GM12878 (cell line): Measurements from ENCODE around the gene ADAMTS6. TPM values are rescaled to one million over a fixed set of nuclear protein-coding genes. Genes with fewer than 3 reads are reported as not detected.

ENCODE experiments used
- ATAC-seq: fragments of 200-7000 bp; cut with Tn5 transposase; 3 replicates; pipeline ENCODE4 v1.9.1; 2020; ENCODE audit warnings: mild to moderate bottlenecking, moderate library complexity
- BruUV-seq: library from RNA; stranded (reverse); fragments of 400-500 nt; replicated peaks from 2 replicates; lab custom pipeline; 2021; lab: Mats Ljungman, UMichigan
- CTCF ChIA-PET: fragments of 300-600 bp; sonication (Branson Sonifier 250); formaldehyde crosslinking; extraction: SDS; loops from one replicate; lab custom pipeline; 2021; ENCODE audit warnings: inconsistent platforms; lab: Yijun Ruan, JAX
- POLR2A ChIA-PET: fragments of 350-600 bp; formaldehyde crosslinking; extraction: SDS; loops from one replicate; lab custom pipeline; 2021; ENCODE audit warnings: inconsistent platforms; lab: Charles Lee
- RAD21 ChIA-PET: fragments of 300-600 bp; sonication (Branson Sonifier 250); formaldehyde crosslinking; loops from one replicate; lab custom pipeline; 2023; ENCODE audit warnings: antibody characterized with exemption; ENCODE audit not compliant: unreplicated experiment; lab: Charles Lee
- SMC1A ChIA-PET: fragments of 300-600 bp; sonication (Branson Sonifier 250); formaldehyde crosslinking; loops from one replicate; lab custom pipeline; 2023; ENCODE audit not compliant: unreplicated experiment, uncharacterized antibody; lab: Charles Lee
- DNase-seq: peaks from one replicate; pipeline ENCODE4 v3.0.0-alpha.2; 2011; ENCODE audit warnings: low read depth, low spot score
- FAIRE-seq: peaks from 3 replicates; lab custom pipeline; 2011; peaks lifted over from hg19 to GRCh38; lab: Jason Lieb, UNC
- H2AFZ ChIP-seq: 2 replicates; pipeline ENCODE4 v1.6.0; 2011; ENCODE audit warnings: low read depth, low read length, control low read depth; ENCODE audit not compliant: control insufficient read depth
- H3K27ac ChIP-seq: 2 replicates; pipeline ENCODE4 v1.5.1; 2011; ENCODE audit warnings: control low read depth; ENCODE audit not compliant: control insufficient read depth, insufficient read depth
- H3K27me3 ChIP-seq, 2 experiments: replicated peaks in 1 of 2; 2 replicates each; pipeline versions ENCODE4 v1.6.0 to v1.6.1; 2011; ENCODE audit warnings: low read length in 1 of 2; ENCODE audit not compliant: control insufficient read depth in 2 of 2, insufficient read depth in 2 of 2
- H3K36me3 ChIP-seq, 2 experiments: 2 replicates each; pipeline ENCODE4 v1.5.1; 2011; ENCODE audit warnings: low read length in 1 of 2; ENCODE audit not compliant: control insufficient read depth in 2 of 2, insufficient read depth in 2 of 2
- H3K4me1 ChIP-seq: 2 replicates; pipeline ENCODE4 v1.6.1; 2011; ENCODE audit warnings: mild to moderate bottlenecking, low read length, moderate library complexity, mixed read lengths; ENCODE audit not compliant: control insufficient read depth, insufficient read depth
- H3K4me2 ChIP-seq: 2 replicates; pipeline ENCODE4 v1.6.0; 2011; ENCODE audit warnings: control low read depth; ENCODE audit not compliant: control insufficient read depth, insufficient read depth
- H3K4me3 ChIP-seq: fragments of 200-600 bp; sonication (generic); 2 replicates; pipeline ENCODE4 v1.5.1; 2016
- H3K79me2 ChIP-seq: 2 replicates; pipeline ENCODE4 v1.6.0; 2011; ENCODE audit warnings: low read length; ENCODE audit not compliant: control insufficient read depth, insufficient read depth
- H3K9ac ChIP-seq: 2 replicates; pipeline ENCODE4 v1.8.0; 2011; ENCODE audit warnings: low read length, control low read depth, mixed read lengths; ENCODE audit not compliant: control insufficient read depth, insufficient read depth
- H3K9me3 ChIP-seq: replicated peaks from 3 replicates; pipeline ENCODE4 v1.5.1; 2011; ENCODE audit warnings: mild to moderate bottlenecking, low read length; ENCODE audit not compliant: control insufficient read depth, insufficient read depth
- H4K20me1 ChIP-seq: 2 replicates; pipeline ENCODE4 v1.6.0; 2011; ENCODE audit not compliant: control insufficient read depth, insufficient read depth
- EGR1 ChIP-seq, 2 experiments: IDR thresholded peaks; 1 replicate in 1 of 2; 2 replicates in 1 of 2; pipeline ENCODE4 v1.6.1; 2011 to 2012; ENCODE audit warnings: low read depth in 2 of 2, low read length in 2 of 2, borderline replicate concordance in 1 of 2, mild to moderate bottlenecking in 1 of 2, moderate library complexity in 1 of 2
- GATAD2B ChIP-seq: fragments of 450-650 bp; conservative IDR thresholded peaks from 2 replicates; pipeline ENCODE4 v1.6.1; 2017; ENCODE audit warnings: low read depth, mild to moderate bottlenecking, moderate library complexity
- IKZF2 ChIP-seq, 2 experiments: fragments of 450-650 bp; IDR thresholded peaks; 2 replicates each; pipeline ENCODE4 v1.6.1; 2017; ENCODE audit warnings: mild to moderate bottlenecking in 2 of 2, moderate library complexity in 2 of 2
- LARP7 ChIP-seq: fragments of 450-650 bp; IDR thresholded peaks from 2 replicates; pipeline ENCODE4 v1.6.1; 2017; ENCODE audit warnings: mild to moderate bottlenecking
- NR2F1 ChIP-seq: fragments of 450-650 bp; conservative IDR thresholded peaks from 2 replicates; pipeline ENCODE4 v1.6.1; 2017; ENCODE audit warnings: mild to moderate bottlenecking
- POU2F2 ChIP-seq: IDR thresholded peaks from 3 replicates; pipeline ENCODE4 v1.6.1; 2011; ENCODE audit warnings: low read depth, mild to moderate bottlenecking, low read length, borderline replicate concordance
- WGBS: methylation state at CpG from one replicate; pipeline ENCODE4 v1.1.6; 2016; ENCODE audit warnings: low lambda C conversion rate; ENCODE audit not compliant: insufficient replicate concordance, insufficient coverage; ENCODE audit errors: missing lambda C conversion rate; 5-methylcytosine and 5-hydroxymethylcytosine counted together
- in situ Hi-C: fragments of 300-500 bp; cut with MboI; formaldehyde crosslinking; loops from 9 replicates; pipeline ENCODE4 v1.14.3; 2018; ENCODE audit warnings: mixed read lengths
- intact Hi-C: fragments of 100-400 bp; cut with micrococcal nuclease; formaldehyde crosslinking; loops from one replicate; pipeline ENCODE4 v1.14.2; 2022; ENCODE audit not compliant: unreplicated experiment
- polyA plus RNA-seq, 11 experiments: library from polyadenylated mRNA; depleted of rRNA in 4 of 11; unstranded in 6 of 11; stranded (reverse) in 5 of 11; fragments of >200 nt; fragmentation: Nextera tagmentation in 4 of 11; fragmentation: Illumina TruSeq in 1 of 11; extraction: Ambion mirVana in 4 of 11; extraction: Trizol in 1 of 11; gene quantifications; 1 replicate in 1 of 11; 2 replicates in 10 of 11; pipeline versions ENCODE4 v1.2.1 to v1.2.3, GENCODE V29; 2011 to 2016; ENCODE audit warnings: inconsistent platforms in 2 of 11, missing spikeins in 2 of 11, low read depth in 1 of 11
- total RNA-seq, 4 experiments: library from RNA; depleted of rRNA in 3 of 4; stranded (reverse); fragments of >200 nt in 3 of 4; fragmentation: Illumina TruSeq in 1 of 4; extraction: Trizol in 1 of 4; gene quantifications; 2 replicates each; pipeline versions ENCODE4 v1.2.1 to v1.2.3, GENCODE V29; 2013 to 2021
- TF ChIP-seq, protein P1 (sequence below): fragments of 150-350 bp; IDR thresholded peaks from 2 replicates; pipeline ENCODE4 v1.6.1; 2014; ENCODE audit warnings: mild to moderate bottlenecking, low read depth, low read length

Gene ADAMTS6
- total and polyA plus RNA-seq, 10 of the 15 experiments (the other 5 are each of a cell fraction or from before 2014, with no cell fraction given), result 1.1 to 12.3 (median 6.5) TPM

DNA sequence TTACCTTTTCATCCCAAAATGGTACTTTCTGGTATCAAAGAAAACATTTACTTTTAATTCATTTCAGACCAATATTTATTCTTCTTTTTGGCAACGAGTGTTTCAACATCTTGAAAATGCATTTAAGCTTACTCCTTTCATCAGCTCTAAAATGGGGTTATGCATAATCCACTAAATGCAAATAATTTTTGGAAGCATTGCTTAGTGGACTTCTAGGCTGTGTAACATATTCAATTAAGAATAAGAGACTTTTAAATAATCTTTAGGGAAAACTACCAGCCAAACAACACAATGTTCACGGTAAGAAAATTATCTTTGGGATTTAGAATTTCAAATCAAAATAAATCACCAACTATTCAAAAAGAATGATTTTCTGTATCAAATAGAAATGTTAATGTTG, 118.2 kb downstream of the ADAMTS6 start:
- H3K27me3 ChIP-seq, result no peaks in the 10 kb centered on the region
- DNase-seq (no peak), ATAC-seq (no peak), FAIRE-seq (no peak)
- intact Hi-C loops, result no loop called here
- no peak overlapping the region for H3K4me3 ChIP-seq
- POLR2A ChIA-PET, result no interaction called here
- no peaks in the 10 kb centered on the region for H3K36me3 ChIP-seq
- SMC1A ChIA-PET, result interaction anchor here (0.9 to 1.3 kb wide), 2 partner anchors 260 to 553 kb away, joined by 3 read pairs; no protein-coding TSS in a partner anchor
- CTCF ChIA-PET, result no interaction called here
- no peak for TF ChIP-seq EGR1 (IDR thresholded peaks at IDR 0.05; ENCODE audit: borderline replicate concordance in 1 of 2, low read depth in 2 of 2, low read length in 2 of 2)
- no peak for TF ChIP-seq IKZF2 (IDR thresholded peaks at IDR 0.05)
- no peak for TF ChIP-seq NR2F1
- no peak for TF ChIP-seq LARP7
- TF ChIP-seq, protein P1, sequence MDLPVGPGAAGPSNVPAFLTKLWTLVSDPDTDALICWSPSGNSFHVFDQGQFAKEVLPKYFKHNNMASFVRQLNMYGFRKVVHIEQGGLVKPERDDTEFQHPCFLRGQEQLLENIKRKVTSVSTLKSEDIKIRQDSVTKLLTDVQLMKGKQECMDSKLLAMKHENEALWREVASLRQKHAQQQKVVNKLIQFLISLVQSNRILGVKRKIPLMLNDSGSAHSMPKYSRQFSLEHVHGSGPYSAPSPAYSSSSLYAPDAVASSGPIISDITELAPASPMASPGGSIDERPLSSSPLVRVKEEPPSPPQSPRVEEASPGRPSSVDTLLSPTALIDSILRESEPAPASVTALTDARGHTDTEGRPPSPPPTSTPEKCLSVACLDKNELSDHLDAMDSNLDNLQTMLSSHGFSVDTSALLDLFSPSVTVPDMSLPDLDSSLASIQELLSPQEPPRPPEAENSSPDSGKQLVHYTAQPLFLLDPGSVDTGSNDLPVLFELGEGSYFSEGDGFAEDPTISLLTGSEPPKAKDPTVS, result no peak
- no peak for TF ChIP-seq GATAD2B
- TF ChIP-seq POU2F2, result no peak
- H3K4me1 ChIP-seq, result no peaks in the 10 kb centered on the region
- RAD21 ChIA-PET, result no interaction called here
- no peak overlapping the region for H3K9ac ChIP-seq
- 44% methylated on average over 2 of the region's 2 CpGs for WGBS
- no peaks in the 10 kb centered on the region for H3K9me3 ChIP-seq
- H2AFZ ChIP-seq, result no peak overlapping the region
- BruUV-seq, result no TSS peak
- H4K20me1 ChIP-seq, result no peaks in the 10 kb centered on the region
- in situ Hi-C loops, result no loop called here
- H3K27ac ChIP-seq, result no peak overlapping the region
- H3K4me2 ChIP-seq, result no peak overlapping the region
- no peaks in the 10 kb centered on the region for H3K79me2 ChIP-seq
